NCI-H2227 (cell line): ENCODE measurements around the gene MPP3.

Experiments
- DNase-seq: peaks from one replicate; lab custom pipeline; 2025; ENCODE audit not compliant: unreplicated experiment; lab: John Stamatoyannopoulos, UW

MPP3 gene

DNA sequence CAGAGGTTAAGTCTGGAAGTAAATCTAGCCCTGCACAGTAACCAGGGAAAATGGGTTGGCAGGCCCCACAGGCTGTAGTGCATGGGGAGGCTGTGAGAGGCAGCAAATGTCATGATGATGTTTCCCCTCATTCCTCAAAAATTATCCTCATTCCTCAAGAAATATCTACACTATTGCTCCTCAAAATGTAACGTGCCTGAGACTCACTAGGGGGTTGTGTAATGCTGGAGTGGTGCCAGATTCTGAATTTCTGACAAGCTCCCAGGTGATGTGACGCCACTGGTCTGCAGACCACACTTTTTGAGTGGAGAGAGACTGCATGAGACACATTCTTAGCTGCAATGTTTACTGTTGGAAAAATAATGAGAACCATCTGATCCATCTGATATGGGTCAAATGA is 1.2 kb upstream of the MPP3 start:
- no peak for DNase-seq

DNA sequence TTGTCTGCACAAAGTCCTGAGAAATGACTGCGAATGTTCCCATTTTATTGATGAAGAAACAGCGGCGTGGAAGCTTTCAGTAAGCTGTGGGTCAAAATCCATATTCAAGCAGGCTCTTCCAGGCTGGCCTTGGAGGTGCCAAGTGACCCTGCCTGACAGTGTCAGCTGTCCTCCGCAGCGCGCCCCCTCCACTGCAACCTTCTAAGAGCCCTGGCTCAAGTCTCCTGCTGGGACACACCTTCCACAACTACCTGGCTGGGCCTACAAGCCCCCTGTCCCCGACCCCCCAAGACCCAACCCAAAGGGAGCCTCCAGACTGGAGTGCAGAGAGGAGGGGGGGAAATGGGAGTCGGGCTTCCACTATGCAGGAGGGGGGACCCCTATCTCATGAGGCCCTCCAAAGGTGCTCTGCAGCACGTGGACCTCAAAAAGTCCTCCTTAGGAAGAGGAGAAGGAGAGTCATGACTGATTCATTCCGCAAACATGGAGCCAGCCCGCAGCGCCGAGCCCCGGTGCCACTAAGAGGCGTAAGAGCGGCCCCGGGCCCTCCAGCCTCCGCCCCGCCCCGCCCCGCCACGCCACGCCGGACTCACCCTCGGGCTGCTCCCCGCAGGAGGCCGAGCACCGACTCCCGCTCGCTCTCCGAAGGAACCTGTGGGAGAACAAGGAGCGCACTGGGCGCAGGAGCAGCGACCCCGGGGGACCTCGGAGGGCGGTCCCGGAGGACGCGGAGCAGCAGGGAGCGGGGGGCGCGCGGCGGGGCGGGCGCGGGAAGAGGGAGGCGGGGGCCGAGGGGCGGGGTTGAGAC is 574 bp downstream of the MPP3 start:
- DNase-seq = peak; percentile 76

DNA sequence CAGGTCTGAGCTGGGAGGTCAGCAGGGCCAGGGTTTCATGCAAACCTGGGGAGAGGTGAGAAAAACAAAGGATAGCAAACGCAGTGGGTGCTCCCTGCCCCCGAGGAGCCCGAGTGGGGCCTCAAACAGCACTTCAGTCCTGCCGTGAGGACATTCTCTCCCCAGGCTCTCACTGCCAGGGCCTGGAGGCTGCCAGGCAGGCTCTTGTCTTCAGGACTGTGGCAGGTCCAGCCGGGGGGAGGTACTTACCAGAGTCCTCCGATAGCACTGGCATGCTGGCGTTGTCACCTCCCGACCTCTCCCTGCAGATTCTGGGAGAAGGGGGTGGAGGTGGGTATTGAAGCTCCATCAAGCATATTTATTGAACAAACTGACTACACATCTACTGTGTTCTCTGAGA is 1.3 kb downstream of the MPP3 start:
- no peak for DNase-seq

DNA sequence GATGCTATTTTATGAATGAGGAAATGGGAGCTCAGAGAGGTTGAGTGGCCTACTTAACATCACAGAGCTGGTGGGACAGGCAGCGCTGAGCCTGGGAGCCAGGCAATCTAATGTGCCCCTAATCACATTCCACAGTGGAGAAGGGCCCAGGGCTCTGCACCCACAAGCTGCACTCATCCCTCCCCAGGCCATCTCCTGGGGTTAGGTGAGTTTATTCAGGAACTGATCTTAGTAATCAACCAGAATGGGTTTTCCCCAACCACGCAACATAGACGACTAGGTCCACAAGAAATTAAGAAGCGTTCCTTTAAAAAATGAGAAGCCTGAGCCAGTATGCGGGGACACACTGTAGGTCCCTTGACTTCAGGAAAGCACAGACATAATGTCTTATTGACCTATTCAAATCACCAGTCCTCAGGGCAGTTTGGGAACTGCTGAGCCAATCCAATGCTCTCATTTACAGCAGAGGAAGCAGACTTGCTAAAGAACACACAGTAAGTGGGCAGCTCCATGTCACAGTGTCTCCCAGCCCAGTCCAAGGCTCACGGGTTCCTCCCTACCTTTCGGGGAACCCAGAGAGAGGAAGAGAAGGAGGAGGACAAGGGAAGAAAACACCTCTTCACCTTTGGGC is 2.3 kb downstream of the MPP3 start:
- DNase-seq = no peak

DNA sequence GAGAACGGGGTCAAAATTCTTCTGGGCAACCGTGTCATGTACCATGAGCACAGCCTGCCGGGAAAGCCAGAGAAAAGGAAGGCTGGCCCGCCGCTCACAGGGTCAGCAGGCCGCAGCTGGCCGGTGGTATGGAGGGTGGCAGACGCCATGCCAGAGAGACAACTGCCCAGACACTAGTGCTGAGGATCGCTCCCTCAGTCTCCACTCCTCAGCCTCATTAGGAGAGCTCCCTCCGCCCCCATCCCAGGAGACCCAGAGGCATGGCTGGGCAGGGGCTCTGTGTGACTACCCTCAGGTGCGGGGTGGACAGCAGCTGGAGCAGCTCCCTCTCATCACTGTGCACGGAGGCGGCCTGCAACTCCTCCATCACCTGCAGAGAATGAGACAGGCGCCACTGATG is 3.2 kb downstream of the MPP3 start:
- DNase-seq = no peak

DNA sequence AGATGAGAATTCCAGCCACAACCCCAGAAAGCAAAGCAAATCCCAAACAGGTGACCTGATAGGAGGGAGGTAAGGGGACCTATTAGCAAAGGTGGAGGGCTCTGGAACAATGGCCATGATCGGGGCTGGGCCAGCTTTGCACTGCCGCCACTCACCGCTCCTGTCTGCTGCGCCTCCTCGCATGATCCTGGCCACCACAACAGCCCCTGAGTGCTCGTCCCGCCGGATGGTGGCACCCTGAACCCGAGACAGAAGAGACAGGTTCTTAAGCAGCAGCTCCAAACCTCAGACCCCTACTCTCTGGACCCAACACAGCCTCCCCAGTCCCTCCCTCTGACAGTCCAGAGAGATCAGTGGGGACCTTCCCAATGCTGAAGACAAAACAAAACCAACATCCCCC is 5.3 kb downstream of the MPP3 start:
- no peak for DNase-seq

DNA sequence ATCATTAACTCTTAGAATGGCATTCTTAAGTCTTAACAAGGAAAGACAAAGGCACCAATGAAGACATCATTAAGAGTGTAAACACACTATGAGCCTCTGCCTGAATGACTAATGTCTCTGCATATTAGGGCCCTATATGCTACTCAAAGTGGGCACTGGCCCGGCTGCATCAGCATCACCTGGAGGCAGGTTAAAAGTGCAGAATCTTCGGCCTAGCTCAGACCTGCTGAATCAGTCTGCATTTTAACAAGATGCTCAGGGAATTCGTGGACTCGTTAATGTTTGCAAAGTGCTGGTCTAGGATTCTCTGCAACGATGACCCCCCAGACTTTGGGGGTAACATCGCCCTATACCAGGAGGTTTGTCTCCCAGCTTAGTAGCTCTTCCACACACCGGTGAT is 6.7 kb downstream of the MPP3 start:
- no peak for DNase-seq

DNA sequence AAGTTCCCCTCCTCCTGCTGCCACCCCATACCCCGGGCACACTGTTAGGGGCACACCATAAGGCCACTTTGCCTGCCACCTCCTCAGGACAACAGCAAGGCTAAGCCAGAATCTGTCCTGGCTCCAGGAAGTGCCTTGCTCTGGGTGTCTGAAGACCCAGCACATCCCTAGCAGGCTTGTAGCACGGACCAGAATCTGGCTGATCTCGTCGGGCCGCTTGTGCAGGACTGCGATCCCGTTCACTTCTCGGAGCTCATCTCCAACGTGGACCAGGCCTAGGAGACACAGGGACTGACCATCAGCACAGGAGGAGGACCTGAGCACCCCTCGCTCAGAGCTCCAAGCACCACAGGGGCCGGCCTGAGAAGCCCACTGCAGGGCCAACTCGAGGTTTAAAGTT is 7.4 kb downstream of the MPP3 start:
- DNase-seq = no peak

DNA sequence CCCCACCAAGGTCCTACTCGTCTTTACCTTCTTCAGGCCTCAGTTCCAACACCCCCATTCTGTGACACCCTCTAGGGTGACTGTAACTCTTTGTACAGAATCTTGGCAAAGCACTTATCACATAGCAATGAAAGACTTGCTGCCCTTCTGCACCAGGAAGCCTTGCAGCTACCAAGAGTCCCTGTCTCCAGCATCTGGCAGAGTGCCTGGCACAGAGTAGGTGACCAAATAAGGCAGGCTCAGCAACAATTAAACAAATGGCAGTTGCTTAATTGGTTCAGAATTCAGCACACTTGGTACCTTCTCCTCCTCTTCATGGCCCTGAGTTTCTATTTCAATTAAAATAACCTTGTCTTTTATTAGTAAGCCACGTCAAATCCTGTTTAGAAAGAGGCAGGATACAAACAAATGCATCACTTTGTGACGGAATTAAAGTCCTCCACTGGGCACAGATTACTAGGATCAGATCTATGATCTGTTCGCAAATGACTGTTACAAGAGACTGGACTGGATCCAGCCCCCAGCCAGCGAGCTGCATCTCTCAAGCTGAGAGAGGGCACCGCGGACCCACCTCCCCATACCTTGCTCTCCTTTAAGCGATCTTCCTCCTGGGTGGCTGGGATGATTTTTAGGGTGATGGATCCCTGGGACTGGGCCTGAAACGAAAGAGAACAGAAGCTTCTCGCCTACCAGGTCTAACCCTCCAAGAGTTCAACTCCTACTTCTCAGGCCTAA is 9.4 kb downstream of the MPP3 start:
- no peak for DNase-seq

DNA sequence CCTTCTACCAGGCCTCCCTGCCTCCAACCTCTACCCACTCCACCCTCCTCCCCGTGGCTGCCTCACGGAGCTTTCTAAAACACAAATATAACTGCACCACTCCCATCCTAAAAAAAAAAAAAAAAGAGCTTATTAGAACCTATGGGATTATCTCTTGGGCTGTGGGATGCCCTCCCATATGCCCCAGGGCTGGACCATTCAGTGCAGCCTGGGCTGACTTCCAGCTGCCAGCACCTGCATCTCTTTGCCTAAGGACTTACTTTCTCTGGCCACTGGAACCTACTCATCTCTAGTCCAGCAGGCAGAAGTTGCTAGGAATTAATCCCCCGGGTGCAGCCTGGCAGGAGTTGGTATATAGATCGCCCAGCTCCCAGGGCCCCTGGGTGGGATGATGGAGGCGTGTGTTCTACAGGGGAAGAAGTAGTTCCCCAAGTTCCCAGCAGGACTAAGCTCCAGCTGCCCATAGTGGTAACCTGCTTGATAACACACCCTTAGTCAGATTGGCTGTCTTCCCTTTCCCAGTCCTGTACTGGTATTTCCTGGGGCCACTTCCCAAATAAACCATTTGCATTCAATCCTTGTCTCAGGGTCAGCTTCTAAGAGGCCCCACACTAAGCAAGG is 10.3 kb downstream of the MPP3 start:
- DNase-seq = no peak

DNA sequence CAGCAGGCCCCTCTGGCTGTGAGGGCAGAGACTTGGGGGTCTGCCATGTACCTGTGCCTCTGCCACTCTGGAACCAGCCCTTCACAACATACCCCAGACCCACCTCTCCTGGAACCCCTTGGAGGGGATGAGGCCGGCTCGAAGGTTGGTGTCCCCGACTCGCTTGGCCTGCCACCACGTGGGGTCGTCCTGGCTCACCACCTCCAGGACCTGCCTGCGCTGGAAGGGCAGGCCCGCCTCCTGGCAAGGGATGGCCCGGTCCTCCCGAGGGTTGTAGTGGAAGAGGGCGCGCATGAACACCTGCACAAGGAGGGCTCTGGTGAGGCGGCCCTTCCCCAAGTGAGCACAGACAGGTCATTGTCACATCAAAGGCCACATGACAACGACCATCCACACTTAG is 12.2 kb downstream of the MPP3 start:
- no peak for DNase-seq

DNA sequence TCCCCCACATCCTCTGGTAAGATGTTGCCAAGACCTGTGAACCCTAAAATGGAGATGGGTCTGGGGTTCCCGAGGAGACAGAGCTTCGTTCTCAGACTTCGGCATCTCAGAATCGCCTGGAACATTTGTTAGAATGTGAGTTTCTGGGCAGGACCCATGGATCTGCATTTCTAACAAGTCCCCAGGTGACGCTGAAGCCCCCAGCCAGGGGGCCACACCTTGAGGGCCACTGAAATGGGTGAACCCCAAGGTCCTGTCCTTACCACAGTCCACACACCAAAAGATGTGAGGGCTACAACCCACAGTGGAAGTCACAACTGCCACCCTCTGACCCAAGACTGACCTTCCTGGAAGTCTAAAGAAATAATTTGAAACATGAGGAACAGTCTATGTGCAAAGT is 14.0 kb downstream of the MPP3 start:
- DNase-seq = no peak

DNA sequence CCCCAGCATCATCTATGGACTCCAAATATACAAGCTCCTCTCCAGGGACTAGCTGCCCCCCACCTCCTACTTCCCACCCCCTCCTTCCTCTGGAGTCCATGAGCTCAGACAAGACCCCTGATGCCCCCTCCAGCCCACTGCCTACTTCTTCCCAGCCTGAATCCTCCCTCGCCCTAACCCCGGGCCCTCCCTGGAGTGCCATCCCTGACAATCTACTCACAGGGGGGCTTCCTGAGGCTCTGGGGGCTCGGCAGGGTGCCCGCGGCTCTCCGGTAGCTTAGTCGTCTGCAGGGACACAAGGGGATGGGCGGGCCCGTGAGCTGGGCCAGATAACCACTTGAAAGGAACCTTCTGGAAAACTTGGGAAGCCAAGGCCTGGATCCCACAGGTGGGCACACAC is 15.1 kb downstream of the MPP3 start:
- no peak for DNase-seq

DNA sequence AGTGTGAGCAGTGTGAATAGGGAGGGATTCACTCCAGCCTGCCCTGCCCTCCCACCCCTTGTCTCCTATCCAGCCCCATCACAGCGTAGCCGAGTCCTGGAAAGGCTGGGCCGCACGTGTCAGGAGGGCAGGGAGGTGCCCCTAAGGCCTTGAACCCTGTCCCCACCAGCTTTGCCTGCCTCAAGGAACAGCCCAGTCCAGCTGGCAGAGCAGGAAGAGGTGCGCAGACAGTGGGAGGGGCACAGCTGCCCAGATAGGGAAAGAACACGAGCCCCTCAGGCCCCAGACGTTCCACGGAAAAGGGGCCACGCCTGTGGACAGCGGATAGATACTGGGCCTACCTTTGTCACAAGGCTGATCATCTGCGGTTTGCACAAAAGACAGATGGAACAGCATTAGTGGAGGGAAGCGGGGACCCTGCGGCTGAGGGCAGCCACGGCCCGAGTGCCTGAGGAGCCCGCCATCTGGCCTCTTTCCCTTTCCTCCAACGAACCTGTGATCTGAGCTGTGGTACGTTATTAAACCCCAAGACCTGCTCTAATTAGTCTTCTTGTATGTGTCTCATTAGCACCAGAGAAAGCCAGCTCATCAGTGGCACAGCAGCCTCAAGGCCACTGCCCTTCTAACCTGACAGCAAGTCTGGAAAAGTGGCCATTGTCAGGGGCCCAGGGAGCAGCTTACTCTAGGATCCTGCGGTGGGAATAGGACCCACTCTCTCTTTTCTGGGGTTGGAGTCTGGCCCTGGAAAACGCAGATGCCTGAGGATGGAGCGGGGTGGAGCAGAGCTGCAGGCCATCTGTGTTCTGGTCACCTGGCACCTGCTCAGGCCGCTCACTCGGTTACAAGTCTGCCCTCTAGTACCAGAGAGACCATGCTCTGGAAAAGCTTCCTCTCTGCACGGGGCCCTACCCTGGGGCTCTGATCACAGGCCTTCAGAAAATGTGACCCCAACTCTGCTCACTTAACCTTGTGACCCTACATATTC is 16.3 kb downstream of the MPP3 start:
- no peak for DNase-seq

DNA sequence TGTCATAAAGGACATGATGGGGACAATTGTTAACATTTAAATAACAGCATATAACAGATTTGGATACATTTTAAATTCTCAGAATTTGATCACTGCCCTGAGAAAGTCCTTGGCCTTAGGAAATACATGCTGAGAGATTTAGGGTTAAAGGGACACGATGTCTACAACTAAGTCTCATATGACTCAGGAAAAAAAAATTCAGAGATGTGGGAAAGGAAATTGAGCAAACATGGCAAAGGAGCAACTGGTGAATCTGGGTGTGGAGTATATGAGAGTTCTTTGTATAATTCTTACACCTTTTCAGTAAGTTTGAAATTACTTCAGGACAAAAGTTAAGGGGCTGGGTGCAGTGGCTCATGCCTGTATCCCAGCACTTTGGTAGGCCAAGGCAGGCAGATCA is 18.2 kb downstream of the MPP3 start:
- no peak for DNase-seq

DNA sequence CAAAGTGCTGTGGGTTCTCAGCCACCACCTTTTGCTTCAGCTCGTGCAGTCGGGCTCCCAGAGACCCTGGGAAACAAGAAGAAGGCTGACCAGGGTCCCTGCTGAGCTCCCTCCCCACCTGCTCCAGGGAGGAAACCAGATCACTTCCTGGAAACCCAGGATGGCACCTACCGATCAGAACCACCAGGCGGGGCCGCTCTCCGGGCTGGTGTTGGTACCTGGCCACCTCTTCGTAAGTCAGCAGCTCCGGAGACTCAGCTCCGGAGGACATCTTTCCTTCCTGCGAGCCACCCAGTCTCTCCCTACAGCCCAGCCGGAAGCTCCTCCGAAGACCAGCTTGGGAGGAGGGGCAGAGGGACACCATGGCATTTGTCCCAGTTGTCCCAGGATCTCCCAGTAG is 18.9 kb downstream of the MPP3 start:
- no peak for DNase-seq

DNA sequence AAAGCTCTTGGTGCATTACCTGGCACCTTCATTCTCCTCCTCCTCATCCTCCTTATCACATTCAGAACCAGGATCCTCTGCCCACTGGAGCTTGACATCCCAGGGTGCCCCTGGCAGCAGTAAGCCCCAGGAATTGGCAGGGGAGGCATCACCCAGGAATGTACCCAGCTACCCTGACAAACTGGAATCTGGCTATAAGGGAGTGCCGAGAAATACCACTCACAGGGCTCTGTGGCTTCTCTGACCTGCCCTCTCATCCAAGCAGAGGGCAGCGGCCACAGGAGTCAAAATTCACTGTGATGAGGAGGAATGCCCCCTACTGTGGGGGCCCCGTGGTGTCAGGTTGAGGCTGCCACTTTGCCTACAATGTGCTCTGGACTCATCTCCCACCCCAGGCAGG is 19.6 kb downstream of the MPP3 start:
- no peak for DNase-seq

DNA sequence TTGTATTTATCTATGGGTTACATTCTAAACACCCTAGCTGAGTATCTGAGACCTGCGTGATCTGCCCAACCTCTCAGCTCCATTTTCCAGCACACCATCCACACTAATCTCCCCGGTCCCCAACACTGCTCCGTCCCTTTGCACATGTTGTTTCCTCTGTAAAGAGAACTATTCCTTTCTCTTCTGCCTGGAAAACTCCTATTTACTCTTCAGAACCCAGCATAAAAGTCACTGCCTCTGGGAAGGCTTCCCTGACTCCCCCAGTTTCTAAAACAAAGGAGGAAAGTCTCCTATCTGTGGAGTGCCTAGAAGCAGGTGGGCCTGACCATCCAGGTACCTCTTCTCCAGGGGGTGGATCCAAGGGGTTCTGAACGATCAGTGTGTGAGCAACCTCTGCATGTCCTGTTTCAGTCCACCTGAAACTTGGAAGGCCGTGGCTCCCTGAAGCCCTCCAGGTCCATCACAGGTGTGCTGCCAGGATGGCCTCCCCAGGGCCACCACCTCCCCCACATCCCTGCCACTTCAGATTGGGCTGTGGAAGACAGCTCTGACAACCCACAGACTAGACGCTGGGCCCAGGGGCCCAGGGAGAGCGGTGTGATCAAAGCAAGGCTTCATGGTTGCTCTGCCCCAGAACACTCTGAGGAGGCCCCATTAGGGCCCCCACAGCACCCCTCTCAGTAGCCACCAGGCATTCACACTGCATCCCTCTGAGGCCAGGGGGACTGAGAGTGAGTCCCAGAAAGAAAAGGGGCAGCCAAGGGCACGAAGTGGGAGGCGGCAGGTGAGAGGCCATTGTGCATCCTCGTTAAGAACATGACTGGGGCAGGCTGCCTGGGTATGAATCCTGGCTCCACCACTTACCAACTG is 20.3 kb downstream of the MPP3 start:
- no peak for DNase-seq

DNA sequence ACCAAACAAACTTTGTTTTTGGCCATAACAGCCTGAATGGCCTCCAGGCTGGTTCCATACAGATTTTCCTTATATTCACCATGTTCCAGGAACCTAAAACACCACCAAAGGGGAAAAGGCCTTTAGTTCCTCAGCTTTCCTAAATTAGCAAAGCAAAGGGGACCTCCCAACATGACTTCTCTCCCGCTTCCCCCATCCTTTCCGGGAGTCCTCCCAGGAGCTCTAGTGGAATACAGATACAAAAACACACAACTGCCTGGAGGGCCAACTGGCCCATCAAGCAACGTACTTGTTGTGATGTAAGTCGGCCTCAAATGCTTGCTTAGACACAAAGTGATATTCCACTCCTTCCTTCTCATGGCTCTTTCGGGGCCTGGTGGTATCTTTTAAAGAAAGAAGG is 22.1 kb downstream of the MPP3 start:
- DNase-seq = no peak

DNA sequence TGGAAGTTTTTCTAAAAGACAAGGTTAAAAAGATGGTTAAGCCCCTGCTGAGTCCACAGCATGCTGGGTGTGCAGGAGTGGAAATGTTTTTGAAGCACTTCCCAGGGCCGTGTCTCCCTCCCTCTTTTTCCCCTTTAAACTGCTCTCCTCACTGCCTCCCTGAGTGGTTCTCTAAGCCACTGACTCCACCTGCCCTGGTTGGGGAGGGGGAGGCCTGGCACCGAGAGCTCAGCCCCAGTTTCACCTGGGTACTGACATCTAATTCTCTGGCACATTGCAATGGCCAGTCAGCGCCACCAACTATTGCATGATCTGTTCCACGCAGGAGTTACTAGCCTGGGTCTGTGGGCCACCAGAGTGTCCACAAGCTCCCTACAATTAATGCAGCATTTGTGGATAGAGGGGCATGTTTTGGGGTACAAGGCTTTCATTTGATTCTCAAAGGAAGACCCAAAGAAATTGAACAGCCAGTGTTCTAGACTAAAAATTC is 22.7 kb downstream of the MPP3 start:
- no peak for DNase-seq
